ENCODE results near the gene SOS2. TPM values are rescaled to one million over a fixed set of nuclear protein-coding genes. Genes with fewer than 3 reads are reported as not detected.

The SOS2 gene
- total and polyA plus RNA-seq, 12 donors: 6.1 to 39.1 (median 27.8) TPM

DNA sequence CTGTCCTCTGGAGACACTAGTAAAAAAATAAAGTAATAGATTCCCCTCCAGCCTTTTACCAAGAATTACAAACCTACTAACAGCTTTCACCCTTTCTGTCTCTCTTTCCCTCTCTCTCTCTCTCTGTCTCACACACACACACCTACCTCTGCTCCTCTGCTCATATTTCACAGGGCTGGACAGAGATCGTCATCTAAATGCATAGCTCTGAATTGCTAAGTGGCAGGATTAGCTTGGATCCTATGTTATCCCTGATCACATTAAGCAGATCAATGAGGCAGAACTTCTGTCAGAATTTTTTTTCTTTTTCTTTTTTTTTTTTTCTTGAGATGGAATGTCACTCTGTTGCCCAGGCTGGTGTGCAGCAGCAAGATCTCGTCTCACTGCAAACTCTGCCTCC lies 137.9 kb downstream of the SOS2 start:
- Histone ChIP-seq H3K27ac (no peak overlapping the region), H3K9me3 (replicated peaks in 1 of 3) (no peaks in the 10 kb centered on the region), H3K4me3 (no peak overlapping the region), H3K27me3 (no peaks in the 10 kb centered on the region), H3K4me1 (replicated peaks in 1 of 2) (no peaks in the 10 kb centered on the region), H3K36me3 (replicated peaks in 1 of 2) (no peaks in the 10 kb centered on the region)
- DNase-seq: no peak
- no peak for TF ChIP-seq POLR2A (IDR thresholded peaks at IDR 0.05)
- TF ChIP-seq, protein P1, sequence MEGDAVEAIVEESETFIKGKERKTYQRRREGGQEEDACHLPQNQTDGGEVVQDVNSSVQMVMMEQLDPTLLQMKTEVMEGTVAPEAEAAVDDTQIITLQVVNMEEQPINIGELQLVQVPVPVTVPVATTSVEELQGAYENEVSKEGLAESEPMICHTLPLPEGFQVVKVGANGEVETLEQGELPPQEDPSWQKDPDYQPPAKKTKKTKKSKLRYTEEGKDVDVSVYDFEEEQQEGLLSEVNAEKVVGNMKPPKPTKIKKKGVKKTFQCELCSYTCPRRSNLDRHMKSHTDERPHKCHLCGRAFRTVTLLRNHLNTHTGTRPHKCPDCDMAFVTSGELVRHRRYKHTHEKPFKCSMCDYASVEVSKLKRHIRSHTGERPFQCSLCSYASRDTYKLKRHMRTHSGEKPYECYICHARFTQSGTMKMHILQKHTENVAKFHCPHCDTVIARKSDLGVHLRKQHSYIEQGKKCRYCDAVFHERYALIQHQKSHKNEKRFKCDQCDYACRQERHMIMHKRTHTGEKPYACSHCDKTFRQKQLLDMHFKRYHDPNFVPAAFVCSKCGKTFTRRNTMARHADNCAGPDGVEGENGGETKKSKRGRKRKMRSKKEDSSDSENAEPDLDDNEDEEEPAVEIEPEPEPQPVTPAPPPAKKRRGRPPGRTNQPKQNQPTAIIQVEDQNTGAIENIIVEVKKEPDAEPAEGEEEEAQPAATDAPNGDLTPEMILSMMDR (IDR thresholded peaks at IDR 0.05): no peak
- intact Hi-C loops (cut with DNase I): no loop called here
- WGBS, 4 donors: 61 to 100% (median 81%) methylated on average over 1 to 2 of the region's 2 CpGs

DNA sequence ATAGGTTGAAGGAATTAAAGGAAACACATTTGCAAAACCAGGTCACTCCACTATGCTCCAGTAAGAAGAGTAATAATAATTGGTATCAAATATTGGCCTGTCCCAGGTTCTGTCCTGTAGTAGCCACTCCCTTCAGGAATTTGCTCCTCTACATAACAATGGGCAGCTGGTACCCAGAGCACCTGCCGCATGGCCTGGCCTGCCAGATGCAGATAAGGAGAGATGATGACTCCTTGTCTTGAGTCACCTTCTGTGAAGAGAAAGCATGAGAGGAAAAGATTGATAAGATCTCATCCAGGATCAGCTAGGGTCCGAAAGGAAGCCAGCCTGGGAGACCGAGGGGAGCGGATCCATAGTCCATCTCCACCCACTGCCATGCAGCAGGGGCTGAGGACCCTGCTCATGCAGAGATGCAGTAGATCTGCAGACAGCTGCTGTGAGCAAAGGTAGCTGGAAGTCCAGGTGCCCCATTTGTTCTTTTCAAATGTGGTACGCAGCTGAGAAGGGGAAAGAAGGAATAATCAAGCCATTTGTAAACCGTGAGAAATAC lies 139.3 kb downstream of the SOS2 start:
- intact Hi-C loops (cut with DNase I): no loop called here
- Histone ChIP-seq H3K4me3 (no peak overlapping the region), H3K27ac (no peak overlapping the region), H3K9me3 (replicated peaks in 1 of 3) (no peaks in the 10 kb centered on the region), H3K27me3 (no peaks in the 10 kb centered on the region), H3K4me1 (replicated peaks in 1 of 2) (peaks cover 8 to 11% of the 10 kb centered on the region in 2 donors), H3K36me3 (replicated peaks in 1 of 2) (no peaks in the 10 kb centered on the region)
- TF ChIP-seq, protein P1 (IDR thresholded peaks at IDR 0.05): no peak
- TF ChIP-seq POLR2A (IDR thresholded peaks at IDR 0.05): no peak
- 89 to 98% (median 91%) methylated on average over 6 of the region's 6 CpGs for WGBS, 4 donors
- no peak for DNase-seq

DNA sequence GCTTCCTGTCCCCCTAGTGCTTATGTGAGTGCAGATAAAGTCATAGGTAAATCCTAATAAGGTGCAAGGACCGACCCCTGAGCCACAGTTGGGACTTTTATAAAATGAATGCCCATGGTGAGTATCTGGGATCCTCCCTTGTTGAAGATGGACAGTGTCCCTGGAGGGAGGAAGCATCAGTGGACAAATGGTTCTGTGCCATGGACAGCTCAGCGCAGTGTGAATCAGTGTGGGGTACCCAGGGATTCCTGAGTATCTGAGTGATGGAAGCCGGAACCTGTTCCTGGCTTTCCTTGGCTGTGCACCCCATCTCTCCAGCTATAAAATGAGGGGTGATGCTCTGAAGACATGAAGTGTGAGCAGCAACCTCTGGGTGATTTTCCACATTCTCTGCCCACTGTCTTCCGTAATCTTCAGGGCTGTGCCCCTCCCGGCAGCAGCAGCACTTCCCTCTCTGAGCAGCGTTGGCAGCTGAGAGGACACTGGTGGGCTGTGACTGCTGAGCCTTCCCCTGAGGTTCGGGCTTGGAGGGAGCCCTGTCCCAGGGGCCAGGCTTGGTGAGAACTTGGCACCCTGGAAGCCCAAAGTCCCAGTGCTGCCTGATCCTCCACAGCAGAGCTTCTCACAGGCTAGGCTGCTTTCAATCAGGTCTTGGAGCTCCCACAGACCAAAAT lies 140.0 kb downstream of the SOS2 start:
- 60 to 88% (median 85%) methylated on average over 3 to 7 of the region's 7 CpGs for WGBS, 4 donors
- no peak for DNase-seq
- no peaks in the 10 kb centered on the region for H3K36me3 ChIP-seq (replicated peaks in 1 of 2)
- no peak overlapping the region for H3K27ac ChIP-seq
- no peaks in the 10 kb centered on the region for H3K27me3 ChIP-seq
- H3K9me3 ChIP-seq (replicated peaks in 1 of 3): no peaks in the 10 kb centered on the region
- no peak overlapping the region for H3K4me3 ChIP-seq
- intact Hi-C loops (cut with DNase I): no loop called here
- peaks cover 8 to 15% of the 10 kb centered on the region in 2 donors for H3K4me1 ChIP-seq (replicated peaks in 1 of 2)
- no peak for TF ChIP-seq POLR2A (IDR thresholded peaks at IDR 0.05)
- TF ChIP-seq, protein P1 (IDR thresholded peaks at IDR 0.05): no peak

DNA sequence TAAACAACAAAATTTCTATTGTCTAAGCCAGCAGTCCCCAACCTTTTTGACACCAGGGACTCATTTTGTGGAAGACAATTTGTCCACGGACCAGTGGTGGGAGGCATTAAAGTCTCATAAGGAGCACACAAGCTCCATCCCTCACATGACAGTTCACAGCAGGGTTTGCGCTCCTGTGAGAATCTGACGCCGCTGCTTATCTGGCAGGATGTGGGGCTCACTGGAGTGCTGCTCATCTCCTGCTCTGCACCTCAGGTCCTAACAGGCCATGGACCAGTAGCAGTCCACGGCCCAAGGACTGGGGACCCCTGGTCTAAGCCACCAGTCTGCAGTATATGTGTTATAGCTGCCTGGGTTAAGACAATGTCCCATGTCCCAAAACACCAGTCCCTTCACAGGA lies 142.2 kb downstream of the SOS2 start:
- Histone ChIP-seq H3K27ac (no peak overlapping the region), H3K36me3 (replicated peaks in 1 of 2) (no peaks in the 10 kb centered on the region), H3K27me3 (no peaks in the 10 kb centered on the region), H3K4me1 (replicated peaks in 1 of 2) (peaks cover 8 to 18% of the 10 kb centered on the region in 2 donors), H3K4me3 (no peak overlapping the region), H3K9me3 (replicated peaks in 1 of 3) (no peaks in the 10 kb centered on the region)
- DNase-seq: no peak
- TF ChIP-seq, protein P1 (IDR thresholded peaks at IDR 0.05): no peak
- TF ChIP-seq POLR2A (IDR thresholded peaks at IDR 0.05): no peak
- intact Hi-C loops (cut with DNase I): no loop called here
- 80 to 95% (median 94%) methylated on average over 1 to 5 of the region's 5 CpGs for WGBS, 4 donors

All from adrenal gland (tissue), 12 donors.